Stimulated activated CD8-positive, alpha-beta memory T cell treated with anti-CD3 and anti-CD28 coated beads, Interleukin-12 subunit alpha, Interleukin-12 subunit beta, amount 100 ng/mL, for 24 hours (primary cell): ENCODE data around the gene NDRG4.

Source experiments
- DNase-seq: peaks from one replicate; pipeline ENCODE4 v3.0.0-alpha.2; 2020; ENCODE audit errors: extremely low read depth

Gene NDRG4

GRCh38 chr16:58499615-58500351 lies at the start of gene NDRG4:
Gene NDRG4, plus strand, starts transcription at chr16:58500143. Its CDS starts 106 bp downstream, at chr16:58500249.
- no peak for DNase-seq

DNA sequence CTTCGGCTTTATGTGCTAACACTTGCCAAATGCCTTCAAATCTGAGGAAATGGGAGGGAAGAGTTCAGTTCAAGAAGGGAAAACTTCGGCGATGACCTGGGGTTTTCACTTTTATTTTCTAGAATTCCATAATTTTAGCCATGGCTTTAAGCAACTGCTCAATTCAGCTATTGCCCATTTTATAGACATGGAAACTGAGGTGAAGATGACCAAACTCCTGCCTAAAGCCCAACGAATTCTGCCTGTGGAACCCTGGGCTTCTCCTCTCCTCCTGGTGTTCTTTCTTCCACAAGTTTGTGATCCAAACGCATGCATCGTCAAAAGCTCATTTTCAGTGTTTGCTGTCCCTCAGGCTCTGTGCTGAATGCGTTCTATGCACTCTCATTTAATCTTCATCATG lies 49.4 kb upstream of the NDRG4 start:
- no peak for DNase-seq

DNA sequence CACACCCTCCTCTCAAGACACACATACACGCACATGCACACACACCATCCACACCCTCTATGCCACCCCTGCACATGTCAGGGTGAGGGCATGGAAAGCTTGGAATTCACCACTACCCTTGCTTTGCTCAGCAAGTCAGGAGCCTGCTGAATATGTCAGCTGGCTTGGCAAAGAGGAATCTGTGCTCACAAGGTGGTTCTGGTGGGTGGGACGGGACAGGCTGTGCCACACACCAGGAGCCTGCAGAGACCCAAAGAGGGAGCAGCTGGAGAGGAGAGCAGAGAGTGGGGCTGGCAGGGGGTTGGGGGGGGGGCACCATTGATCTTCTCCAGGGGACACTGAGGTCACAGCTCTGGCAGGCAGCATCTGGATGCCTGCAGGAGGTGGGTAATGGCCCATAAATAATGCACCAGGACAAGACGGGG lies 48.7 kb upstream of the NDRG4 start:
- DNase-seq: no peak

DNA sequence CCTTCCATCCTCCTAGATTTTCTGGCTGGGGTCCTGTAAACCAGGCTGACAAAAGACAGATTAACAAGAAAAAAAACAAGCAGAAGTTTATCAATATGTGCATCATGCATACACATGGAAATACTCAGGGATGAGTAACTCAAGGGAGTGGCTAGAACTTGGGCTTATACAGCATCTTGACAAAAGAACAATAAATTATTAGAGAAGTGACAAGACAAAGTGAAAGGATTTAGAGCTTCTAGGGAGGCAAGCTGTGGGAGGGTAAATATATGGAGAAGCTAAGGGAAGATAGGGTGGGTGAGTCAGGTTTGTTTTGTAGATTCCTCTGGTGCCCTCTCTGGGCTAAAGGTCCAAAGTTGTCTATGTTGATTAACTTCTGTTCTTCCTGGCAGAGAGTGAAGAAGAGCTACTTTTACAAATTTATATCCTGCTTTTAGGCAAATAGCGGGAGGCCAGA lies 48.0 kb upstream of the NDRG4 start:
- DNase-seq: no peak

GRCh38 chr16:58452640-58453039 lies 47.3 kb upstream of the NDRG4 start:
- DNase-seq: no peak

GRCh38 chr16:58454178-58454577 lies 45.8 kb upstream of the NDRG4 start:
- no peak for DNase-seq

GRCh38 chr16:58454856-58455255 lies 45.1 kb upstream of the NDRG4 start:
- no peak for DNase-seq

DNA sequence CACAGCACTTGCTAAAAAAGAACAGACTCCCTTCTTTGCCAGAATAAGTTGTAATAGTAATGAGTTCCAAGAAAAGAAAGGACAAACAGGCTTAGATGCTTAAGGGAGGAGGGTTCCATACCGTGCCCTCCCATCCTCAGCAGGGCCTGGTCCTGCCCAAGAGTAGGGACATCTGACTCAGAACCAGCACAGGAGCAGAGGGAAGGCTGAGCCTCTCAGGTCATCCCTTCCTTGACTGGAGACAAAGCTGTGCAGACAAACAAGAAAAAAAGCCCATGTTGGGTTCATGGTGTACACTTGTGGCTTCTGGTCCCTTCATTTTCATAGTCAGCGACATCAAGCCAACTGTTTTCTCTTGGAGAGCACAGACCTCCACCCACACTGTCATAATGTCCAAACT lies 44.2 kb upstream of the NDRG4 start:
- no peak for DNase-seq

- no peak for DNase-seq
These were observed 43.8 kb upstream of the NDRG4 start for GRCh38 chr16:58456193-58456592.

GRCh38 chr16:58458606-58459343 lies 41.2 kb upstream of the NDRG4 start:
- no peak for DNase-seq

DNA sequence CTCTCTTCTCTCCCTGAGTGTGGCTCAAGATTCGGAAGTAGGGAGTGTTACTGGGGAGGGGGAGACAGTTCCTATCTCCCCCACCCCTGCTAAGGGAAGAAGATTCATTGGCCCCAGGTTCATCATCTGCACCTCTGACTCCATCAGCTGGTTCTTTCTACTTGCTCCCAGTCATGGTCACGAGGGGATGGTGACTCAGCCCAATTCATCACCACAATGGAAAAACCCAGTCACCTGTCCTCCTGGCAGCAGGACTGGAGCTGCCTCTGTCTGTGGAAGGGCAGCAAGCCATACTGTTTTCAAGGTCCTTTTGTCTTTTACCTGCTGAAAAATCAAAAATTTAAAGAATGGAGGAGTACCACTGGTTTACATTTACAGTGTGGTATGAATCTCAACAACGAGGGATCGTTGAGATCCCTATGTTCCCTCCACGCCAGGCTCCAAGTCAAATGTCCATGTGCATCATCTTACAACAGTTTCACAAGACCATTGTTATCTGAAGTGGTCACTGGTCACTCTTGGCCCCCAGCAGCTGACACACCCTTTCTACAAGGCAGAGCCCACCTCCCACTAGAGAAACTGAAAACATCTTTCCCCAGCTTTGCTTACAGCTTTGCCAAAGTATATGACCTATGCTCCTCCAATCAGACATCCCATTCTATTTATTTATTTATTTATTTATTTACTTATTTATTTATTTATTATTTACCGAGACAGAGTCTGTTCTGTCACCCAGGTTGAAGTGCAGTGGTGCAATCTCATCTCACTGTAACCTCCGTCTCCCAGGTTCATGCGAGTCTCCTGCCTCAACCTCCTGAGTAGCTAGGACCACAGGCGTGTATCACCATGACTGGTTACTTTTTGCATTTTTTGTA lies 40.4 kb upstream of the NDRG4 start:
- no peak for DNase-seq

GRCh38 chr16:58460219-58460610 lies 39.7 kb upstream of the NDRG4 start:
- DNase-seq: no peak

DNA sequence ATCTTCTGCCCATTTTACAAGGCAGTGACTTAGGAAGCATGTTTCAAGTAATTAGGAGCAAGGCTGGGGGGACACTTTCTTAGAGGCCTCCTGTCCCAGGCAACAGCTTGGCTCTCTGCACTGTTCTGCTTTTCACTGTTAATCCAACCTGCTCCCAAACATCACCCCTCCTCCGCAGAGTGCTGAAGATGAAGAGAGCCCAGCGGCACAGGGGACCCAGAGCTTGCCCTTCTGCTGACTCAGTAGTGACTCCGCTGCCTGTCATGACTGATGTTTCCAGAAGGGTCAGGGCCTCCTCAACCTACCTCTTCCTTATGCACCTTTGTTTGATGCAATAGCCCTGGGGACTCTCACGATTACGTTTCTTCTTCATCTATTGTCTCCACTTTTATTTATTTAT lies 38.9 kb upstream of the NDRG4 start:
- DNase-seq: no peak

DNA sequence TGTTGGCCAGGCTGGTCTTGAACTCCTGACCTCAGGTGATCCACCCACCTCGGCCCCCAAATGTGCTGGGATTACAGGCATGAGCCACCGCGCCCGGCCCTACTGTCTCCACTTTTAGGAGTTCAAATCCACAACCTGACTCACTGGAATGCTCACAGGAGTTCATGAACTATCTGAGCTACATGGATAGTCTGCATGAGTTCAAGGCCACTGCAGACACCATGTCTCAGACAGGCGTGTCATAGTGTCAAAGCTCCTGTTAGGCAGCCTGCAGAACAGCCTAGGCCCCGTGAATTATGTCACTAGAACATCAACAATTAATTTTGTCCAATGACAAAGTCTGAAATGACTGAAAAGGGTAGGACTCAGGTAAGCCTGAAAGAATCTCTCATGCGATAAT lies 38.3 kb upstream of the NDRG4 start:
- no peak for DNase-seq

GRCh38 chr16:58462089-58462488 lies 37.9 kb upstream of the NDRG4 start:
- no peak for DNase-seq

- DNase-seq: no peak
These were observed 37.4 kb upstream of the NDRG4 start for GRCh38 chr16:58462499-58462996.

DNA sequence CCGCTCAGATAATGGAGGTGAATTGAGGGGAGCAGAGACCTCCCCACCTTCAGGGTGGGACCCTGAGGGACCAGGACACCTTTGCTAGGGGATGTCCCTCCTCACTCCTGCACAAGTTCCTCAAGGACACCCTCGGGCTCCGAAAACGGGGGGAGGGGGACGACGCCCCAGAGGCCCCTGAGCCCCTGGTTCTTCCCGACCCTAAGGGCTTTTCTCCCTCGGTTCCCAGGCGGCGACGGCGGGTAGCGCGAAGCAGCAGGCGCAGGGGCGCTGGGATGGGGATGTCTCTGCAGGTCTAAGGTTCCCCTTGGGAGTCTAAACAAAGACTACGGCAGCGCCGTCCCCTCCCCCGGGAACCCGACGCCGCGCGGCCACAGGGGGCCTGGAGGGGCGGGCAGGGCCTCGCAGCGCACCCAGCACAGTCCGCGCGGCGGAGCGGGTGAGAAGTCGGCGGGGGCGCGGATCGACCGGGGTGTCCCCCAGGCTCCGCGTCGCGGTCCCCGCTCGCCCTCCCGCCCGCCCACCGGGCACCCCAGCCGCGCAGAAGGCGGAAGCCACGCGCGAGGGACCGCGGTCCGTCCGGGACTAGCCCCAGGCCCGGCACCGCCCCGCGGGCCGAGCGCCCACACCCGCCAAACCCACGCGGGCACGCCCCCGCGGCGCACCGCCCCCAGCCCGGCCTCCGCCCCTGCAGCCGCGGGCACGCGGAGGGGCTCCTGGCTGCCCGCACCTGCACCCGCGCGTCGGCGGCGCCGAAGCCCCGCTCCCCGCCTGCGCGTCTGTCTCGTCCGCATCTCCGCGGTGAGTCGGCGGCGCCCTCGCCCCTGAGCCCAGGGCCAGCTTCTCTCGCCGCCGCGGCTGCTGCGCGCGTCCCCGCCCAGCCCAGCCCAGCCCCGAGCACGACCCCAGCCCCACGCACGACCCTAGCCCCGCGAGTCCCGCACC lies 36.7 kb upstream of the NDRG4 start:
- no peak for DNase-seq

DNA sequence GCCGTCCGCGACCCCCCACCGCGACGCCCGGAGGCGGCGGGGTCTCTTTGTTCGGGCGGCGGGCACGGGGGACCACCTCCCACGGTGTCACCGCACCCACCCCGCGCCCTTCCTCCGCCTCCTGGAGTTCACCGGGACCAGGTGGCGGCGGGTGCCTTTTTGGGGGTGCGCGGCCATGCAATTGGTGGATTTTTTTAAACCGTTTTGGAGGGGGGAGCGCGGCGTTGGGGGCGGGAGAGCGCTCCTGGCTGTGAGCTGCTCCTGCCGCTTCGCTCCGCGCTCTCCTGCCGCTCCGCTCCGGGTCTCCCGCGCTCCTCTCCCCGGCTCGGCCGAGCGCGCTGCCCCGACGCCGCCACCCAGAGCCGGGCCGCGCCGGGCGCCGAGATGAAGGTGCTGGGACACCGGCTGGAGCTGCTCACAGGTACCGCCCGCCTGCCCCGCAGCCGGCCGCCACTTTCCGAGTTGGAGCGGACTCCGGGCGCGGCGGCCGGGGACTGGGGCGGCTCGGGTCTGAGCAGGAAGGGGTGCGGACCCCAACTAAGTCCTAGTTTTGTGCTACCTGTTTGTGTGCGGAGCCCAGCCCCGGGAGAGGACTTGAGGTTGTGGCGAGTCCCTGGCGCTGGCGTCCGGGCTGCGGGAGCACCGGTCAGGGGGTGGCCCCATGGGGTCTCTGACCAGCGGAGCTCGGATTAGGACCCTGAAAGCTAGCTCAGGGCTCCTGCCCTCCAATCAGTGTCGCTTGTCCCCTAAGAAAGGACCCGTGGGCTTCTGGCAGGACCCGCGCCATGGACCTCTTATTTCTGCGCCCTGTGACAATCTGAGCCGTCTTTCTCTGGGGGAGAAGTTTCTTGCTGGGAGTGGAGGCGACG lies 35.7 kb upstream of the NDRG4 start:
- no peak for DNase-seq

GRCh38 chr16:58464916-58465731 lies 34.8 kb upstream of the NDRG4 start:
- DNase-seq: no peak
